ENCODE measurements around the gene RBM3.
"Not testable (repeated sequence)": the region's sequence is repeated elsewhere in the genome, so short reads cannot be mapped to it uniquely, and the experiment has no call there.

RBM3 gene

GRCh38 chrX:48574270-48575266 is at the start of gene RBM3:
RBM3 (plus strand) TSS chrX:48574484; CDS start chrX:48575181, 697 bp downstream.
- DNase-seq: peak; percentile 87

GRCh38 chrX:48525853-48526252 is 48.4 kb upstream of the RBM3 start:
- not testable (repeated sequence) for DNase-seq

- DNase-seq: no peak
These were observed 43.5 kb upstream of the RBM3 start for GRCh38 chrX:48530736-48531135.

GRCh38 chrX:48531358-48531959 is 42.8 kb upstream of the RBM3 start:
- no peak for DNase-seq

GRCh38 chrX:48532161-48532560 is 42.1 kb upstream of the RBM3 start:
- DNase-seq: no peak

- no peak for DNase-seq
These were observed 41.1 kb upstream of the RBM3 start for GRCh38 chrX:48533165-48533564.

GRCh38 chrX:48538641-48539344 is 35.5 kb upstream of the RBM3 start:
- DNase-seq: no peak

- peak; percentile 92 for DNase-seq
These were observed 34.8 kb upstream of the RBM3 start, which contains the start of gene TBC1D25 for GRCh38 chrX:48539345-48540027. TBC1D25 (plus strand) TSS chrX:48539714; CDS start chrX:48539798, 84 bp downstream.

- peak; percentile 39 for DNase-seq
These were observed 34.3 kb upstream of the RBM3 start for GRCh38 chrX:48540028-48540375.

GRCh38 chrX:48540480-48540879 is 33.8 kb upstream of the RBM3 start:
- no peak for DNase-seq

GRCh38 chrX:48541140-48541814 is 33.0 kb upstream of the RBM3 start:
- no peak for DNase-seq

GRCh38 chrX:48548871-48549270 is 25.4 kb upstream of the RBM3 start:
- no peak for DNase-seq

GRCh38 chrX:48555731-48556325 is 18.5 kb upstream of the RBM3 start:
- DNase-seq: not testable (repeated sequence)

GRCh38 chrX:48558271-48558670 is 16.0 kb upstream of the RBM3 start:
- no peak for DNase-seq

- no peak for DNase-seq
These were observed 14.6 kb upstream of the RBM3 start for GRCh38 chrX:48559636-48560035.

GRCh38 chrX:48560056-48560455 is 14.2 kb upstream of the RBM3 start:
- no peak for DNase-seq

- DNase-seq: no peak
These were observed 13.6 kb upstream of the RBM3 start for GRCh38 chrX:48560681-48561080.

- DNase-seq: no peak
These were observed 4.3 kb upstream of the RBM3 start for GRCh38 chrX:48569958-48570357.

- DNase-seq: peak; percentile 58
These were observed 504 bp upstream of the RBM3 start for GRCh38 chrX:48573690-48574269.

GRCh38 chrX:48575642-48576041 is 1.4 kb downstream of the RBM3 start:
- no peak for DNase-seq

GRCh38 chrX:48576108-48576507 is 1.8 kb downstream of the RBM3 start:
- no peak for DNase-seq
